Progenitor cell of endocrine pancreas (in vitro differentiated cells): Measurements from ENCODE around the gene CLEC16A. TPM values are rescaled to one million over a fixed set of nuclear protein-coding genes. Genes with fewer than 3 reads are reported as not detected.

Experiments used
- DNase-seq: peaks from one replicate; pipeline ENCODE4 v3.0.0; 2021; ENCODE audit warnings: low spot score; ENCODE audit not compliant: unreplicated experiment
- H3K27ac Mint-ChIP-seq: 2 replicates; pipeline ENCODE4 v1.8.0; 2021; ENCODE audit warnings: mild to moderate bottlenecking, moderate library complexity, mixed read lengths
- H3K27me3 Mint-ChIP-seq: 2 replicates; pipeline ENCODE4 v1.8.0; 2021; ENCODE audit warnings: mixed read lengths
- H3K36me3 Mint-ChIP-seq: 2 replicates; pipeline ENCODE4 v1.8.0; 2022; ENCODE audit warnings: mixed read lengths; ENCODE audit not compliant: insufficient read depth
- H3K4me1 Mint-ChIP-seq: 2 replicates; pipeline ENCODE4 v1.8.0; 2021; ENCODE audit warnings: low read depth, mixed read lengths
- H3K4me3 Mint-ChIP-seq: 2 replicates; pipeline ENCODE4 v1.8.0; 2021; ENCODE audit warnings: low read depth, mild to moderate bottlenecking, moderate library complexity, mixed read lengths
- H3K9me3 Mint-ChIP-seq: 2 replicates; pipeline ENCODE4 v1.8.0; 2021; ENCODE audit warnings: low read depth, mixed read lengths
- total RNA-seq: library from RNA; stranded (reverse); gene quantifications from 2 replicates; pipeline ENCODE4 v1.2.1, GENCODE V29; 2021
- TF ChIP-seq, protein P1 (sequence below): fragments of 200-600 bp; sonication (generic); IDR thresholded peaks from one replicate; pipeline ENCODE4 v1.5.0; 2021; ENCODE audit warnings: antibody characterized with exemption, mild to moderate bottlenecking; ENCODE audit not compliant: unreplicated experiment

Gene CLEC16A
- total RNA-seq, 1 donor from 2014 or later: 34.3 TPM

DNA sequence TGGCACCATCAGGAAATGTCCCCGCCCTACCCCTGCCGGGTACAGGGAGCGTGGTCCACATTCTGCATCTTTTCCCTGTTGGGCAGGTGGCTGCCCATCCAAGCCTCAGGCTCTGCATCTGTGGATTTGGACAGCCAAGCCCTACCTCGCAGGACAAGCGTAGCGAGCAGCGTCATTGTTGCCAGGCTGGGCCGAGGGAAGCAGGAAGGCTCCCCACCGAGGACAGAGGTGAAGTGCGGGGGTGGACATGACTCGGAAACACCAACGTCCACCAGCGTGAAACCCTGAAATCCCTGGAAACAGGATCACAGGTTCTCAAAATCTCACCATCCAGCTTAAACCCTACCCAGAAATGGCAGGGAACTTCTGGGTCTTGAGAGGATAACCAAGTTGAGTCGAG is 238.0 kb downstream of the CLEC16A start:
- Mint-ChIP-seq H3K4me1 (no peaks in the 10 kb centered on the region), H3K36me3 (peaks cover 2% of the 10 kb centered on the region), H3K27me3 (no peaks in the 10 kb centered on the region), H3K9me3 (no peaks in the 10 kb centered on the region), H3K4me3 (no peak overlapping the region), H3K27ac (no peak overlapping the region)
- no peak for DNase-seq
- TF ChIP-seq, protein P1, sequence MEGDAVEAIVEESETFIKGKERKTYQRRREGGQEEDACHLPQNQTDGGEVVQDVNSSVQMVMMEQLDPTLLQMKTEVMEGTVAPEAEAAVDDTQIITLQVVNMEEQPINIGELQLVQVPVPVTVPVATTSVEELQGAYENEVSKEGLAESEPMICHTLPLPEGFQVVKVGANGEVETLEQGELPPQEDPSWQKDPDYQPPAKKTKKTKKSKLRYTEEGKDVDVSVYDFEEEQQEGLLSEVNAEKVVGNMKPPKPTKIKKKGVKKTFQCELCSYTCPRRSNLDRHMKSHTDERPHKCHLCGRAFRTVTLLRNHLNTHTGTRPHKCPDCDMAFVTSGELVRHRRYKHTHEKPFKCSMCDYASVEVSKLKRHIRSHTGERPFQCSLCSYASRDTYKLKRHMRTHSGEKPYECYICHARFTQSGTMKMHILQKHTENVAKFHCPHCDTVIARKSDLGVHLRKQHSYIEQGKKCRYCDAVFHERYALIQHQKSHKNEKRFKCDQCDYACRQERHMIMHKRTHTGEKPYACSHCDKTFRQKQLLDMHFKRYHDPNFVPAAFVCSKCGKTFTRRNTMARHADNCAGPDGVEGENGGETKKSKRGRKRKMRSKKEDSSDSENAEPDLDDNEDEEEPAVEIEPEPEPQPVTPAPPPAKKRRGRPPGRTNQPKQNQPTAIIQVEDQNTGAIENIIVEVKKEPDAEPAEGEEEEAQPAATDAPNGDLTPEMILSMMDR: no peak

DNA sequence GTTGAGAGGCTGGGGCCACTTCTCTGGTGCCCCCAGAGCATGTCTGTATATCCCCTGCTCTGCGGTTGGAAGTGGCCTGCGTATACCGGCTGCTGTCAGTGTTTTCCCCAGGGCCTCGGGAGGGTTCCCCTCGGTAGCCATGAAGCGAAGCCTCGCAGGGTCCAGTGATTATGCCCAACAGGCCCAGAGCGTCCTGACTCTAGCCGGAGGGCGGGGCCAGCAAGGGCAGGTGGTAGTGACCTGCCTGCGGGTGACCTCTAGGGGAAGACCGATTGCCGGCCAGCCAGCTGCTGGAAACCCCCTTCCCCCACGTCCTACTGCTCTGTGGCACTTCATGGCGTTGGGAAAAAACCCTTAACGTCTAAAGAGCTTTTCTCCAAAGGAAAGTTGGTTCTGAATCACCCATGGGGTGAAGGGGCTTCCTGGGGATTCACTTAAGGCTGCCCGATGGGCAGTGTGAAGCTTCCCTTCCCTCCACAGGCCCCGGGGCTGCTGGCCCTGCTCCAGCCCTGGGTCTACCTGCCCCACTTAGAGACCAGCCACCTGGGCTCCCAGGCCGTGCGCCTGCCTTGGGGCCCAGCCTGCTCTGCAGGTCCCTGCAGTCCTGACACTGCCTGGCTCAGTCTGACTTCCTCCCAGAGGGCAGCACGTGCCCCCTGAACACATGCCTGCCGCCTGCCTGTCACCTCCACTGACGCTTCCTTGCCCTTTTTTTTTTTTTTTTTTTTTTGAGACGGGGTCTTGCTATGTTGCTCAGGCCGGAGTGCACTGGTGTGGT is 238.9 kb downstream of the CLEC16A start:
- no peak overlapping the region for H3K27ac Mint-ChIP-seq
- H3K4me1 Mint-ChIP-seq: no peaks in the 10 kb centered on the region
- H3K9me3 Mint-ChIP-seq: no peaks in the 10 kb centered on the region
- no peak overlapping the region for H3K4me3 Mint-ChIP-seq
- TF ChIP-seq, protein P1: no peak
- no peaks in the 10 kb centered on the region for H3K27me3 Mint-ChIP-seq
- peaks cover 2% of the 10 kb centered on the region for H3K36me3 Mint-ChIP-seq
- DNase-seq: no peak

DNA sequence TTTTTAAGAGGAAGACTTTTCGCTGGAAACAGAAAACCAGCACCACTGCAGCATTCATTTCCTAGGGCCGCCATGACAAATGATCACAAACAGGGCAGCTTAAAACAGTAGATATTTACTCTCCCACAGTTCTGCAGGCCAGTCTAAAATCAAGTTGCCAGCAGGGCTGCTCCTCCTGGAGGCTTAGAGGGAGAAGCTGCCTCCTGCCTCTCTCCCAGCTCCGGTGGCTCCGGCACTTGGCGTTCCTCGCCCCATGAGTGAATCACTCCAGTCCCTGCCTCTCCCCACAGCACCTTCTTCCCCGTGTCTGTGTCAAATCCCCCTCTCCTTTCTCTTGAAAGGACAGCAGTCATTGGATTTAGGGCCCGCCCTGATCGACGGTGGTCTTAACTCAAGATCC is 239.6 kb downstream of the CLEC16A start:
- H3K27ac Mint-ChIP-seq: no peak overlapping the region
- H3K4me1 Mint-ChIP-seq: no peaks in the 10 kb centered on the region
- TF ChIP-seq, protein P1: no peak
- no peaks in the 10 kb centered on the region for H3K9me3 Mint-ChIP-seq
- no peak overlapping the region for H3K4me3 Mint-ChIP-seq
- DNase-seq: no peak
- H3K27me3 Mint-ChIP-seq: no peaks in the 10 kb centered on the region
- peaks cover 2% of the 10 kb centered on the region for H3K36me3 Mint-ChIP-seq

DNA sequence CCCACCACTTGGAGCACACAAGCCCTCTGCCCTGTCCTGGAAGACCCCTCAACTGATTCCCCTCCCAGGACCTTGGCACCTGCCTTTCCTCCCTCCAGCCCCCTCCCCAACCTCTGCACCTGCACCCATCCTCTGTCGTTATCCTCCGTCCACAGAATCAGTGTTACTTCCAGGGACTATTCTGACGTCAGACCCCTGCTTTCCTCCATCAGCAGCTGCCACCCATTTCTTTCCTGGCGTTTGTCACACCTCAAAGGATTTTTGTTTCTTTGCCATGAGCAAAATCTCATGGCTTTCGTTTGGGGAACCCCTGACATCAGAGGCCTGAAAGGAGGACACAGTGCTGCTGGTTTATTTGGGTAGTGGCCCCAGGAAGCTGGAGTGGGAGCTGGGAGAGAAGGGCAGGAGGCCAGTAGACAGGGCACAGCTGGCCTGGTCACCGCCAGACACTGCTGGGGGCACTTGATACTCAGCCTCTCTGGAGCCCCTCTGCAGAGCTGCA is 243.2 kb downstream of the CLEC16A start:
- TF ChIP-seq, protein P1: no peak
- DNase-seq: no peak
- H3K4me1 Mint-ChIP-seq: no peaks in the 10 kb centered on the region
- H3K27ac Mint-ChIP-seq: no peak overlapping the region
- H3K27me3 Mint-ChIP-seq: peaks cover 4% of the 10 kb centered on the region
- H3K9me3 Mint-ChIP-seq: no peaks in the 10 kb centered on the region
- H3K4me3 Mint-ChIP-seq: no peak overlapping the region
- H3K36me3 Mint-ChIP-seq: no peaks in the 10 kb centered on the region

DNA sequence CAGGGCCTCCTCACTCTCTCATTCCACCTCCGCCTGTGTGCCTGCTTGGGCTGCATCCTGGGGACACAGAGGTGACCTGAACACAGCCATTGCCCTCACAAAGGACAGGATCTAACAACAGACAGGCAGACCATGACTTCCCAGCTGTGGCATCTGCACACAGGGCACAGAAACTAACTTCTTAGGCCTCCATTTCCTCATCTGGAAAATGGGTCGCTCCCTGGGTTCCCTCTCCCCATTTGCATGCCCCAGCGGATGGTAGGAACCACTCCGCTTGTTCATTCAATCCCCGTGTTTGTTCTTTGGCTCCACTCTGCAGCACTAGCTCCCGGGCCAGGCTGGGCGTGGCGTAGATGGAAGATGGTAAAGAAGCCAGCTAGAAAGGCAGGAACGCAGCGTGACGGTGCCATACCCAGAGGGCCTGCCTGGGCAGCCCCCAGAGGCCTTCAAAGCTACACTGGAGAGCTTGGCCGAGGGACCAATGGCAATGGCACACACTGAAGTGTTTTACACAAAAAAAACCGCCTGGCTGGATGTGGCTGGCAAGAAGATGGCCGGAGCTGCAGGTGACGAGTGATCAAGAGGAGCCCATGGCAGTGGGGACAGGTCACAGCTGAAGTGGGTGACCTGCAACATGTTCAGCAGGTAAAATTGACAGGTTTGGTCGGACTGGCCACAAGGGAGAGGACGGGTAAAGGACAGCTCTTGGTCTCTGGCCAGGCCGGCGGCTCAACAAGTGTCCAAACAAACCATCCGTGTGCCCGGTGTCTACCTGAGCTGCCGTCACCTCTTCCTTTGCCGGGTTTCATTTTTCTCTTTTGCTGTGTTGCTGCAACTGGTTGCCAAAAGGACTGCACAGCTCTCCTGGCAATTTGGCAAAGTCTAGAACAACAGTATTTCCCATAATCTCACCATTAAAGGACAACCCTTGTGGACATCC is 244.7 kb downstream of the CLEC16A start:
- DNase-seq: no peak
- Mint-ChIP-seq H3K4me3 (no peak overlapping the region), H3K9me3 (no peaks in the 10 kb centered on the region), H3K4me1 (no peaks in the 10 kb centered on the region), H3K27me3 (peaks cover 7% of the 10 kb centered on the region), H3K36me3 (no peaks in the 10 kb centered on the region), H3K27ac (no peak overlapping the region)
- TF ChIP-seq, protein P1: no peak
